DMS114 treated with DMSO at 0.1 percent for 48 hours (cell line): ENCODE data around the gene TRMT61A.
A peak's percentile ranks its signal among the peaks of the same experiment; 100 is the strongest.

Experiments used
- DNase-seq: peaks from one replicate; lab custom pipeline; 2025; ENCODE audit not compliant: unreplicated experiment; lab: John Stamatoyannopoulos, UW

Gene TRMT61A

DNA sequence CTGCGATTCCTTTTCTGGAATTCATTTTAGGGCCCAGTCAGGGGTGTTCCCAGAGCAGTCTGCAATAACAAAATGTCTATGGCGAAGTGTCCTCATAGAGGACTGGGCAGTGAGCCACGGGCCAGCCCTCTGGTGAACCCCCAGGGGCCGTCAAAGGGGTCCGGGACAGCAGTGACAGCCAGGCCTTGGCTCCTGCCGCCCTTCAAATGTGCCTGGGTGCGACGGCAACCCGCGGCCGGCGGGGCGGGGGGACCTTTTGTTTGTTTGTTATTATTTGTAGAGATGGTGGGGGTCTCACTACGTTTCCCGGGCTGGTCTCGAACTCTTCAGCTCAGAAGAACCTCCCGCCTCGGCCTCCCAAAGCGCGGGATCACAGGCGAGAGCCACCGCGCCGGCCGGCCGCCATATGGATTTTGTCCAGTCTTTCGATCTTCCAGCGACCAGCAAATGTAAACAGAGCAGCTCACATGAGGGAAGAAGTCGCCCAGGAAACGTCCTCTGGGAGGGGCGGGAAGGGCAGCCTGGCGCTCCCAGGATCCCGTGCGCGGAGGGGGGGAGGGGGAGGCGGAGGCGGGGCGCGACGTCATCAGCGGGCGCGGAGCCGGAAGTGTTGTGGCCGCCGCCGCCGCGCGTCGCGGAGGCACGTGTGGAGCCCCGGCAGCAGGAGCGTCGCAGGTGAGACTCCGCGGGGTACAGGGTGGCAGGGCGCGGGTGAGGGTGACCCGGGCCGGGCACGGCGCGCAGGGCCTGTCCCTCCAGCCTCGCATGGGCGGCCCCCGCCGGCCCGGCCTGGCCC, at the start of gene TRMT61A:
TSS of gene TRMT61A (plus strand) at position 610 of the 796 bp plus-strand sequence. CDS start 783 bp downstream, outside the sequence.
- DNase-seq, result peak; percentile 31

- DNase-seq, result no peak
Observed at GRCh38 chr14:103480595-103480994, 48.4 kb upstream of the TRMT61A start.

- DNase-seq, result no peak
Observed at GRCh38 chr14:103483600-103483999, 45.4 kb upstream of the TRMT61A start.

DNA sequence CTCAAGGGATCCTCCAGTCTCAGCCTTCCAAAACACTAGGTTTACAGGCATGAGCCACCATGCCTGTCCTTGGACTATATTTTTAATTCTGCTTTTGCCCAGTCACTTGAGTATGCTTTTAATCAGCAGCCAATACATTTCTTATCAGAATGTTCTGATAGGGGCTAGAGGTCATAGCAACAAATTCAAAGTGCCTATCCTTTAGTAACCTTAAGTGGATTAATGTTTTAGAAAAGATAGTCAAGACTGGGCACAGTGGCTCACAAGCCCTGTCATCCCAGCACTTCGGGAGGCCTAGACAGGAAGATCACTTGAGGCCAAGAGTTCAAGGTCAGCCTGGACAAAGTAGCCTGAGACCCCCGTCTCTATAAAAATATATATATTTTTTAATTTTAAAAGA, 43.5 kb upstream of the TRMT61A start:
- no peak for DNase-seq

GRCh38 chr14:103488071-103488470, 40.9 kb upstream of the TRMT61A start:
- DNase-seq, result no peak

DNA sequence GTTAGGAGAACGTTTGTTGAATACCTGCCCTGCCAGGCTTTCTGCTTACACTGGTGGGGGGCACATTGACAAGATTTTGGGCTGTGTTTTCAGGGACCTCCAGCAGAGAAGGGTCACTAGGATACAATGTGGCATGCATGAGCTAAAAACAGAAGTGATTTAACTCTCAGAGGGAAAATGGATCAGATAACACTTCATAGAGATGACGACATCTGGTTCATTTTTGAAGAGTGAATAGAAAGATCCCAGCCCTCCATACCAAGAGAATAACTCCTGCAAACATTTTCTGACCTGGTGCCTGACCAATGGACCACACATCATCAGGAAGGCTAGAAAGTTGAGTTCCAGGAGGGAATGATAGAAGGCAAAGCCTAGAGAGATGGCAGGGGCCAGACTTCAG, 40.0 kb upstream of the TRMT61A start:
- no peak for DNase-seq

DNA sequence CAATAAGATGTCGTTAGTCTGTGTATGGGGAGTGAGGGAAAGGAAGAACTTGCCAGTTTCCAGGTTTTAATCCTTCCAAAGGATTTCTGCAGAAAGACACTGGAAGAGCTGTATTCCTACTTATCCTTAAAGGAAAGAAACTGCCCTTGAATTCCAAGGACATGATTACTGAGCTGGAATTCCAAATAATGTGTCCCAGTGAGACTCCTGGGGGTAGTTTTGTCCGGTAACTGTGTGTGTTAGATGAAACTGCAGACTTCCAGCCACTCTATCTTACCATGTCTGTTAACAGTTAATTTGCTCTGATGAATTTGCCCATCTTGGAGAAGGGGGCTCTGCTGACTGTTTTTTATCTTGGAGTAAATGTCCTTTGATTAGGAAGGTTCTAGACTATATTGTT, 39.4 kb upstream of the TRMT61A start:
- DNase-seq, result no peak

- no peak for DNase-seq
Observed at GRCh38 chr14:103491691-103492090, 37.3 kb upstream of the TRMT61A start.

- DNase-seq, result no peak
Observed at GRCh38 chr14:103492156-103492925, 36.7 kb upstream of the TRMT61A start.

- no peak for DNase-seq
Observed at GRCh38 chr14:103495854-103496253, 33.1 kb upstream of the TRMT61A start.

DNA sequence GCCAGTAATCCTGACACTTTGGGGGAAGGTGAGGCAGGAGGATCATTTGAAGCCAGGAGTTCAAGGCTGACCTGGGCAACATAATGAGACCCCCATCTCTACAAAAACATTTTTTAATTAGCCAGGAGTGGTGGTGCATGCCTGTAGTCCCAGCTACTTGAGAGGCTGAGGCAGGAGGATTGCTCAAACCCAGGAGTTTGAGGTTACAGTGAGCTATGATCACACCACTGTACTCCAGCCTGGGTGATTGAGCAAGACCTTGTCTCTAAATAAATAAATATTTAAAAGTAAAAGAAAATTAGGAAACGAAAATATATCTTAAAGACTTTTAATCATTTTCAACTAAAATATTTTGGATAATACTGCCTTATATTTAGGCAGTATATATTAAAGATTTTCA, 32.2 kb upstream of the TRMT61A start:
- no peak for DNase-seq

DNA sequence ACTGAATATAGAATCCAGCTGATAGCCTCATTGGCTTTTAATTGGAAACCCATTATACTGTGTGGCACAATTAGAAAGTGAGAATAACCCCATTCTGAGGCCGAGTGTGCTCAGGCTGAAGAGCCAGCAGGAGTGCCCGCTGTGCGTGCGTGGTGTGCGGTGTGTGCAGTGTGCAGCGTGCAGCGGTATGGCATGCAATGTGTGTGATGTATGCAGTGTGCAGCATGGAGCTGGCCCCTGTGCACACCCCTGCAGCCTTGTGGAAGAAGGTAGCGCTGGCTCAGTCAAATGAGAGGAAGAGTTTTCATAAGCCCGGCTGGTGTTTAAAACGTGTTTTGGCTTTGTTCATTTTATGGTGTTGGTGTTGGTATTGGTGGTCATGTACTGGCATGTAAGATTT, 29.3 kb upstream of the TRMT61A start:
- no peak for DNase-seq

DNA sequence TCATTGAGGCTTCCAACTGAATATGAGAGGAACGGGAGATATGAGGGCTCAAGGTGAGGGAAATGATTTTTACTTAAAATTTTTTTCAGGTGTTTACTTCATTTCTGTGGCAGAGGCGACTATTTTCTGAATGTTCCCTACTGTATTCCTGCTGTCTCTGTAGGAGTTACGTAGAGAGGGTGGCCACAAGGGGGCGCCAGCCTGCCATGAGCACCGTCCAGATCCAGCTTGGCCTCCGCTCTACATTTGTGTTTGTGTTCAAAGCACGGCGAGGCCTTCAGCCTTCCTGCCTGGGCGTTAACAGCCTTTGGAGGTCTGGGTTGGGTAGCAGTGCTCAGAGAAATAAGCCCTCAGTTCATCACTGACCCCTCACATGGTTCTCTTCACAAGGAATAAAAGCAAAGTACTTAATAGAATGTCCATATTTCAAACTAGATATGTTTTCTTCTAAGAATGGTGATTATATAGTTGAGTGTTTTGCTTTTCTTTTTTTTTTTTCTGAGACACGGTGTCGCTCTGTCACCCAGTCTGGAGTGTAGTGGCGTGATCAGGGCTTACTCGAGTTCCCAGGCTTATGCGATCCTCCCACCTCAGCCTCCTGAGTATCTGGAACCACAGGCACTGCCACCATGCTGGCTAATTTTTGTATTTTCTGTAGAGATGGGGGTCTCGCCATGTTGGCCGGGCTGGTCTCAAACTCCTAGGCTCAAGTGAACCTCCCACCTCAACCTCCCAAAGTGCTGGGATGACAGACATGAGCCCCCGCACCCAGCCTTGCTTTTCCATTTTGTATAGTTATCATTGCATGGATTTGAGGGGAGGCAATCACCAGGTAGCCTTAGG, 28.6 kb upstream of the TRMT61A start:
- peak; percentile 33 for DNase-seq

GRCh38 chr14:103501041-103501870, 27.7 kb upstream of the TRMT61A start:
- no peak for DNase-seq

DNA sequence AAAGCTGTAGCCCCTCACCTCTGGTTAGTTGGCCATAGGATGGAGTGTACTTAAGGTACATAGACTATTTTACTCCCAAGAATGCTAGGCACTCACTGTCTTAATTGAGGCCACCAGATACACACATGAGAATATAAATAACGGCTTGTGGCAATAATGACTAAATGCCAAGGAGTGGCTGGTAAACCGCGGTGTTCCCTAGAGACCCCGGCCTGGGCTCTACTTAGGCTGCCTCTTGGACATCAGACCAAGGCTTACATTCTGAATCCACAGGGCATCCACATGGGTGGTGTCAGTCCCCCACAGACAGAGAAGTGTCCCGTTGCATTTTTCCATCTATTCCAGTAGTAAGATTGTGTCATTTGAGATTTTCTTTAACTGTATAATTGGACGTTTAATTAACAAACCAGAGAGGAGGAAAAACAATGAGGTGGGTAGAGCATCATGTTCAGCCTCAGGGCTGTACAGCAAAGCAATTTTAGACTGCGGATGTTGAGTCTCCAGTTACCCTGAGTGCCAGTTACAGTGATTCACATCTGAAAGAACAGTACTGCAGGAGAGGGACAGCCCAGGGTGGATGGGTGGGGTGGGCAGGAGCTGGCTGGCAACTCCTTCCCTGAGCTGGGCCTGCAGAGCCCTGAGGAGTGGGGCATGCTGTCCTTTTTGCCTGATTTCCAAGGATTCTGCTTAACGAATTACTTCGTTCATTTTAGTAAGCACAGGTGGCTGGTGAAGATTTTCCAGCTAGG, 26.9 kb upstream of the TRMT61A start:
- DNase-seq, result no peak

DNA sequence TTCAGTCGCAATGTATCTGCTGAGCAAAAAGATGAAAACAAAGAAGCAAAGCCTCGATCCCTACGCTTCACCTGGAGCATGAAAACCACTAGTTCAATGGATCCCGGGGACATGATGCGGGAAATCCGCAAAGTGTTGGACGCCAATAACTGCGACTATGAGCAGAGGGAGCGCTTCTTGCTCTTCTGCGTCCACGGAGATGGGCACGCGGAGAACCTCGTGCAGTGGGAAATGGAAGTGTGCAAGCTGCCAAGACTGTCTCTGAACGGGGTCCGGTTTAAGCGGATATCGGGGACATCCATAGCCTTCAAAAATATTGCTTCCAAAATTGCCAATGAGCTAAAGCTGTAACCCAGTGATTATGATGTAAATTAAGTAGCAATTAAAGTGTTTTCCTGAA, 26.1 kb upstream of the TRMT61A start:
- DNase-seq, result no peak

GRCh38 chr14:103503296-103503695, 25.7 kb upstream of the TRMT61A start:
- DNase-seq, result no peak

GRCh38 chr14:103504991-103505565, 23.9 kb upstream of the TRMT61A start:
- no peak for DNase-seq

DNA sequence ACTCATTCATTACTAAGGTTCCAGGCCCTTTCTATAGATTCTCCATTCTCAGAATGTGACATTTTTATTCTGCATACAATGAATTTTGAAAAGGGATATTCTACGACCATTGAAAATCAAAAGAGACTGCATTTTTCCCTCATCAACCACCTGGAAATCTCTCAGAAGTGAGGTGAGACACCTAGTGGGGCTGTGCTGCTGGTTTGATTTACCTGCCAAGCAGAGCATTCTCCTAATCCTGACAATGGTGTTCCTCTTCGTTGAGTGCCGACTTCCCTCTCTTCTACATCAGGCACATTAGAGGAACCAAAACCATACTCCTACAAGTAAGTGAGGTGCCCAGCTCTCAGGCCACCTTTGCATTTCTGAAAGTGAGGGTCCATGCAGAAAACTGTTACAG, 21.2 kb upstream of the TRMT61A start:
- no peak for DNase-seq
